Midbrain (tissue), 1 donor: ENCODE data around the gene SECISBP2.
"Not testable (repeated sequence)": the region's sequence is repeated elsewhere in the genome, so short reads cannot be mapped to it uniquely, and the experiment has no call there.

Experiments
- DNase-seq: peaks from one replicate; lab custom pipeline; 2025; lab: John Stamatoyannopoulos, UW

Gene SECISBP2

DNA sequence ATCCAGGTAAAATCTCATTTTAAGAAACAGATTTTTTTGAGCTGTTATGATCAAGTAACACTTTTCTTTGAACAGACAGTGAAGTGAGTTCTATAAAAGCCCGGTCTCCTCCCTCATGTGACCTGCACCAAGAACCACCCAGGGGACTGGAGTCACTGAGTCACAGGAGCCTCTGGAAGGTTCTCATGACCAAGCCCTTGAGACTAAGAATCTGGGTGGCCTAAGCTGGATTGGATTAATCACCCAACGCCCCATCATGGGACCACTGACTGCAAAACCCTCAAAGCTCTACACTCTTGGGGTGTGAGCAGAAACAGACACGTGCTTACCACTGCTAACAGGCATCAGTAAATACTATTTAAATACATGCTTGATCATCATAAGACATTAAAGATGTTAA lies 48.4 kb downstream of the SECISBP2 start:
- no peak for DNase-seq

DNA sequence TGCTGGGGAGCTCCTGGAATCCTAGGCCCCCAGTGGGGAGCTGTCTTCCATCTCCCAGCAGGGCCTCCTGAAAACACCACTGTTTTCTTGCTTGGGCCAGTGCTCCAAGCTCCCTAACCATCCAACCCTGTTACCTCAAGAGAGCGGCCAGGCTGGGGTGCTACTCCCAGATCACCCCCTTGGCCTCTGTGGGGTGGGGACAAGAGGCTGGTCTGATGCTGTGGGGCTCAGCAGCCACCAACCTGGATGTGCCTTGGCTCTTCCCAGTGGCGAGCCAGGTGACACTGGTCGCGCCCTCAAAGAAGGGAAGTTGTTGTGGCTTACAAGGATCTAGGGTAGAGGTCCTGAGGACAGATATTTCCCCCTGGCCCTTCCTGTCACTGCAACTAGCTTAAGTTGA lies 49.0 kb downstream of the SECISBP2 start:
- no peak for DNase-seq

DNA sequence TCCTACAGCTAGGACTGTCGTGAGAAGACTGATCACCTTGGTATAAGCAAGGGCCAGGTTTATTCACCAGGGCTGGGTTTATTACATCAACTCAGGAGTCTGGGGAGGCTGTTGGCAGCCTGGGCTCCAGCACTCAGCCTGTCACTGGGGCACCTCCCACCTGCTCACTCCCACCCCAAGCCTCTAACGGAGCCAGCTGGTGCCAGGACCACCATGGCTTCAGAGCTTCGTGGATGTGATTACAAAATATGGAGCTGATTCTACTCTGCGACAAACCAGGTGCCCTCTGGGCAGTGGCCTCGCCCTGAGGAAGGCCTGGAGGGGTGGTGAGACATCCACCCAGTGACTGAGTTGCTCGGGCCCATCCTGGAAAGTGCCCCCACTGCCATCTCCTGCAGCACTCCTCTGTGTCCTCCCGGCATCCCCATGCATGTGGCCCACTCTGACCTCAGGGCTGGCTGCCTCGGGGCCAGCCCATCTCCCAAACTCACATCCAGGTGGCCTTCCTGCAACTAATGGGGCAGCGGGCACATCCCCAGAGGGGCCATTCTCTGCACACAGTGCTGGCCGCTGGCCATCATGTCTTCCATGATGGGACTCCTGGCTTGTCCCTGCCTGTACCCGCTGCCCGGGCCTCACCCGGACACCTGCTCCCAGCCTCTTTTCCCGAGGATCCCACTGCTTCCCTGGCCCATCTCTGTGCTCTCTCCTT lies 49.6 kb downstream of the SECISBP2 start:
- DNase-seq = no peak

DNA sequence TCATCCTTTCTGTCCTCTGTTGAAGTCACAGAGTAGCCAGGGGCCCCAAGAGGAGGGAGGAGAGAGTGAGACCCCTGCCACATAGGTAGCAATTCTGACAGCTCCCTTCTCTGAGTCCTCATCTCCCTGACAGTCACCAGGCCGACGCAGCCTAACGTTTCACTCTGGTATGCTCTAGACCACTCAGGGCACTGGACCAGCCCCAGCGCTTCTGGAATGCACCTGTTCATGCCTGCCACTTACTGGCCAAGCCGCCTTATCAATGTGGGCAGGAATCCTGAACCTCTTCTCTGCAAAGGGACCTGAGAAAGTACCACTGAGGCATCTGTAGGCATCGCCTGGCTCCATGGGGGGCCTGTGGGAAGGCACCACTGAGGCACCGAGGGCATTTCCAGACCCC lies 50.2 kb downstream of the SECISBP2 start:
- DNase-seq = no peak

DNA sequence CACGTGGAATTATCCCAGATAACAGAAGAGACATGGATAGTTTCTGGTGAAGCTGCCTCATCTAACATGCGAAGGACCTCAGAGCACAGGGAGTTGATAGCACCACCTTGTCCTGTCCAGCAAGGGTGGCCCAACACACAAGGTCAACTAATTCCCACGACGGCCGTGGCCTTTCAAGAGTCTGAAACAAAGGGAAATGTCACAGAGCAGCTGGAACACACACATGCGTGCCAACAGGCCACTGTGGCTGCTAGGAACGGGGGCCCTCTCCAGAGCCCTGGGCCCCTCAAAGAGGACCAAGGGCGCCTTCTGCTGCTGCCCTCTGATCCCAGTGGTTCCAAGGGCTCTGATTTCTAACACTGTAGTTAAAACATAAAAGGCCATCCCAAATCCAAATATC lies 50.7 kb downstream of the SECISBP2 start:
- DNase-seq = no peak

DNA sequence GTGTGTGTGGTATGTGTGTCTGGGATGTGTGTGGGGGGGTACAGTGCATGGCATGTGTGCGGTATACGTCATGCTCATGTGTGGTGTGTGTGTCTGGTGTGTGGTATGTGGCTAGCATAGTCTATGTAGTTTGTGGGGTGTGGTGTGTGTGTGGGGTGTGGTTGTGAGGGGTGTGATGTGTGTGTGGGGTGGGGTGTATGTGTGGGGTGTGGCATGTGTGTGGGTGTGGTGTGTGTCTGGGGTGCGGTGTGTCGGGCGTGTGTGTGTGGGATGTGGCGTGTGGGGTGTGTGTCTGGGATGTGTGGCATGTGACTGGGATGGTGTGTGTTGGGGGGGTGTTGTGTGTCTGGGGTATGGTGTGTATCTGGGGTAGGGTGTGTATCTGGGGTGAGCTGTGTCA lies 52.3 kb downstream of the SECISBP2 start:
- no peak for DNase-seq

DNA sequence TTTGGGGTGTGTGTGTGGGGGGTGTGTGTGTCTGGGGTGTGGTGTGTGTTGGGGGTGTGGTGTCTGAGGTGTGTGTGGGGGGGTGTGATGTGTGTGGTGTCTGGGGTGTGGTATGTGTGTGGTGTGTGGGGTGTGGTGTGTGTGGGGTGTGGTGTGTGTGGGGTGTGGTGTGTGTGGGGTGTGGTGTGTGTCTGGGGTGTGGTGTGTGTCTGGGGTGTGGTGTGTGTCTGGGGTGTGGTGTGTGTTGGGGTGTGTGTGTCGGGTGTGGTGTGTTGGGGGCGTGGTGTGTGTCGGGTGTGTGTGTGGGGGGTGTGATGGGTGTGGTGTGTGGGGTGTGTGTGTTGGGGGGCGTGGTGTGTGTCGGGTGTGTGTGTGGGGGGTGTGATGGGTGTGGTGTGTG lies 53.5 kb downstream of the SECISBP2 start:
- DNase-seq = not testable (repeated sequence)

DNA sequence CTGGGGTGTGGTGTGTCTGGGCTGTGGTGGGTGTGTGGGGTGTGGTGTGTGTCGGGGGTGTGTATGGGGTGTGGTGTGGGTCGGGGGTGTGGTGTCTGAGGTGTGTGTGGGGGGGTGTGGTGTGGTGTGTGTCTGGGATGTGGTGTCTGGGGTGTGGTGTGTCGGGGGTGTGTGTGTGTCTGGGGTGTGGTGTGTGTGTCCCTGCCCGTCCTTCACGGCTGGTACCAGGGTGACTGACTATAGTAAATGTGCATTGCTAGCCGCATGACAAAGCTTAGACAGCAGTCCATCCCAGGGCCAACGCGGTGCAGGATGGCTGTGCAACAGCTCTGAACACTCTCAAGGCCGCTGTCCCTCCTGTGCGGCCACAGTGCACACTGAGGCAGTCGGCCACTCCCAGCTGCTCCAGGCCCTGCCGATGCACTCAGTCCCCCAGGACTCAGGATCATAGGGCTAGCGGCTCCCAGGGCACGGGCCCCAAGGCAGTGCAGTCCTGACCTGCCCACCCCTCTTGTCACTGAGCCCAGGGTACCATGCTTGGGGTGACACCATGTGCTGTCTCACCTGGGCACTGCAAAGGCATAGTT lies 54.0 kb downstream of the SECISBP2 start:
- no peak for DNase-seq

DNA sequence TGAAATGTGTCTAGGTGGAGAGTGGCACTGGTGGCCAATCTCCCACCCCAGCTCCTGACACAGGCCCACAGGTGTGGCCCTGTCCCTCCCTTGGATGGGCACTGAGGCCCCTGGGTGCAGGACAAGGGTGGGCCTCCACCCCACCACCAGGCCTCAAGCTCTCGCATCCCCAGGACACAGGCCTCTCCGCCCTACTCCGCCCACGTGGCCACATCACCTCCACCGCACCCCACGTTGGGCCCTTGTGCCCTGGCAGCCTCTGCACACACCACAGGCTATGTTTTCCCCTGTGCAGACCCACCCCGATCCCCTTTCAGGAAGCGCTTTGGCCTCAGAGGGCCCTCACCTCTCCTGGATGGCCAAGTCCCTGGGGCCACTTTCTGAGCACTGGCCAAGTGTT lies 54.7 kb downstream of the SECISBP2 start:
- DNase-seq = no peak

DNA sequence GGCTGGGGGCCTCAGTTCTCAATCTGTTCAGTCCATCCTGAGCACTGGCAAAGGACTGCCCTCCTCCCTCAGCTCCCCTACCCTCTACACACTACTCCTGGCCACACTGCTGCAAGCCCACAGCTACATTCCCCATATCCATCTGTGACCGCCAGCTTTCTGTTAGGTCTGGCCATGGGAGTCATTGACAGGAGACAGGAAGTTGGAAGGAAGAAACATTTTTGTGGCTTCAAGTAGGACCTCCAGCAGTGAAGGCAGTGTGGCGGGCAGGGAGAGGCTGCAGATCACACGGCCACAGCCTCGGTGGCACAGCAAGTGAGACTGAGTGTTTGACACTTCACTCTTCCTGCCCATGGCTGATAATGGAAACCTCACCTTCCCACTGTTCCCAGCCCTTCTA lies 55.9 kb downstream of the SECISBP2 start:
- no peak for DNase-seq

DNA sequence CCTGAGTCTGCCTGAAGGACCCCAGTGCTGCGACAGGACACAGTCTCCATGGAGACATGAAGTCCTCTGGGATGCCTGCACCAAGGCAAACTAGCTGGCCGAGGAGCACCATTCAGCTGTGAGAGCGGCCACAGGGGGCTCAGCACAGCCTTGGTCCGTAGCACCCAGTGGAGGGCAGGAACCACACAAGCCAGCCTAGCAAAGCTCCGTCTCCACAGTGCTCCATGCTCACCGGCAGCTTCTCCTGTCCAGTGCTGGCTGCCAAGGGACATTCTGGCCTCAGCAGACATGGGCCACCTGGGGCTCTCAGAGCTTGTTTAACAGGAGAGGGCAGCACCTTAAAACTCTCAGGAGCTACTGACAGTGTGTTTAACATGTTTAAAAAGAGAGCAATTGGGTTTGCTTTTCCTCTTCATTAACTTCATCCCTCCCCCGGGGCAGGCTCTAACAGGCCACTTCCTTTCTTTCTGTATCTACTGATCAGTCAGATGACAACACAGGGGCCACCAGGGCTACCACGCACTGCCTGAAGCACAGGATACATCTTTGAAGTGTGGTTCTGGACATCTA lies 57.0 kb downstream of the SECISBP2 start:
- no peak for DNase-seq

DNA sequence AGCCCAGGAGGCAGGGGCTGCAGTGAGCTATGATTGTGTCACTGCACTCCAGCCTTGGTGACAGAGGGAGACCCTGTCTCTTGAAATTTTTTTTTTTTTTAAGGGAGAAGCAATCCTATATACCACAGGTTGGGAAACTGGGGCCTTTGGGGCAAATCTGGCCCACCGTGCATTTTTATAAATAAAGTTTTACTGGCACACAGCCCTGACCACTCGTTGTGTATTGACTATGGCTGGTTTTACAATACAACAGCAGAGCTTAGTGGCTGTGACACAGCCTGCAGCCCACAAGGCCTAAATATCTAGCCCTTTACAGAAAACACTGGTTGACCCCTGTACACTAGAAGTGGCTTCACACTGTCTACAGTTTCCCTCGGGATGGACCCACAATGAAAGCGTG lies 58.0 kb downstream of the SECISBP2 start:
- no peak for DNase-seq

DNA sequence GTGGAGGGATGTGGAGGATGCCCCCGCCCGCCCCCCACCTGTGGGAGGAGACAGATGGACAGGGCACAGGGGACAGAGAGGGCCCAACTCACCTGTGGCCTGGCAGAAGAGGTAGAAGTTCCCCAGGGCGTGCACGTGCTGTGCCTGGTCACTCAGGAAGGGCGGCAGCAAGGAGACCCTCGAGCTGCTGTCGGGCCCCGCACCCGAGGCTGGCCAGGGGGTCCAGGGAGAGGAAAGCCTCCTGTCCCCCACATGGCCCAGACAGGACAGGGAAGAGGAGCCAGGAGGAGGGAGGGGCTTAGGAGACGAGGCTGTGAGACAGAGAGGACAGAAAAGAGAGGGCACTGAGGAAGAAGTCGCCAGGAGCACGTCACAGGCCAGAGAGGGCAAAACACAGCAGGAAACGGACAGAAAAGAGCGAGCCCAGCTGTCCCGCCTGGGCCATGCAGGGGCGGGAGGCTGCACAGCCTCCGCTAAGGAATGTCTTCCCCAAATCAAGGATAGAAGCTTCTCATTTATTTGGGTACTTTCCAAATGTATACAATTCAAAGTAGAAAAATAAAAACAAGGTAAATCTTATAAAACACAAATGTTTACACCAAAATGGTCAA lies 58.5 kb downstream of the SECISBP2 start:
- DNase-seq = no peak

DNA sequence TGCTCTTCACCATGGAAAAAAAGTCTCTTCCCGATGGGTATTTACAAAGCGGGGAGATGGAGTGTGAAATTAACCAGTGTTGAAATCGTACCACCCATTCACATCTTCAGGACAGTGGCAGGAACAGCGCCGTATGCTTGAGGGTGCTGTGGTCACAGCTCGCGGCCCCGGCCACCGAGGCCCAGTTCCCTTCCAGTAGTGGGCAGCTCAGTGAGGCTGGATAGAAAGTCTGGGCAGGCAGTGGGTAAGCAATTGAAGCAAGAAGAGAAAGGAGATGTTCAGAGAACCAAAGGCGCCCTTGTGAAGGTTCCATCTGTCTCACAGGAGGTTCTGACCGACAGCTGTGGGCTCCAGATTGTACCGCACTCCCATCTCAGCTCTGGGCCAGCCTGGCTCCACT lies 59.1 kb downstream of the SECISBP2 start:
- DNase-seq = no peak

DNA sequence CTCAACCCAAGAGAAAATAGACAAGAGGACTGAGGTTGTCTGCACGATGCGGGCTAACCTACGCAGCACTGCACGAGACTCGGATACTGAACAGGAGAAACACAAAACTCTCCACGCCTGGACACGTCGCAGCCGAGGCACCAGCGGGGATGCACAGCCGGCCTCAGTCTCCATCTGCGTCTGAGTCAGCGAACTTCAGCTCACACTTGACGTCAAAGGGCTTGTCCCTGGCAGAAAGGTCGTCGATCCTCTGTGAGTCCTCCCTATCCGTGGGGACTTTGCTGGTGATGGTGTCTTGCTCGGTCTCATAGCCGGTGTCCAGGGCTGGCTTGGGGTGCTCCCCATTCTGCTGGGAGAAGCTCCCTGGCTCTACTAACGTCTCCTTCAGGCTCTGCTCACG lies 60.2 kb downstream of the SECISBP2 start:
- no peak for DNase-seq

DNA sequence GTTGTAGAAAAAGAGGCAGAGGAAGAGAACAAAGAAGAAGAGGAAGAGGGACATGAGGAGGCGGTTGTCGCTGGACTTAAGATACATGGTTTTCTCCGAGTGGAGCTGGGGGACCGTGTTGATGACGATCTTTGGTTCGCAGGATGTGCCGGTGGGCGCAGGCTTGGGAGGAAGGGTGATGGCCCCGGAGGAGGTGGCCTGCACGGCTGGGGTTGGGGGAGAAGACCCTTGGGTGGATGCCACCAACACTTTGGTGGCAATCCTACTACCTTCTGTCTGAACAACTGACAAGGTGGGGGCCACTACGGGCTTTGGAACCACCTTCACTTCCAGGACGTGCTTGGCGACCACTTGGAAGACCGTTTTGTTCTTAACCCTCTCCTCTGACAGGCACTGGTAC lies 60.7 kb downstream of the SECISBP2 start:
- no peak for DNase-seq

DNA sequence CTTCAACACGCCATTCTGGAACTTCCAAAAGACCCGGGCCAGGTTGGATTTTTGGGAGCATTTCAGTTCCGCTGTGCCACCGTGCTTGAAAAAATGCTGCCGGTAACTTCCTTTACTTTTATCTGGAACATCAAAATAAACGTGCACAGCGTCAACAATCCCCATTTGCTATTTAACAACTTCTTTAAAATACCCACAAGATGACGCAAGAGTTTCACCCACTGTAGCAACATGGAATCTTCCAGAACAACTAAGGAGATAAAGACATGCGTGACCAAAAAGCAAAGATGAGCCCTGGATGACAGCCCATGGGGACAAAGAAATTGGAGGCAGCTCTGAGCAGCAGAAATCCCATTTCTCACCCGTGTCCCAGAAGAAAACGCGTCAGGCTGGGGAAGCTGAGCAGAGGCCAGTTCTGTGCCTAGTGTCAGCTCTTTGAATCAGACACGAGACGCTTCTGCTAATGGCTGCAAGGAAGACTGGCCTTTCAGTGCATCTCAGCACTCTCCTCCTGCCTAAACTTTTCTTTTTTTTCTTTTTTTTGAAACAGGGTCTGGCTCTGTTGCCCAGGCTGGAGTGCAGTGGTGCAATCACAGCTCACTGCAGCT lies 61.3 kb downstream of the SECISBP2 start:
- no peak for DNase-seq

DNA sequence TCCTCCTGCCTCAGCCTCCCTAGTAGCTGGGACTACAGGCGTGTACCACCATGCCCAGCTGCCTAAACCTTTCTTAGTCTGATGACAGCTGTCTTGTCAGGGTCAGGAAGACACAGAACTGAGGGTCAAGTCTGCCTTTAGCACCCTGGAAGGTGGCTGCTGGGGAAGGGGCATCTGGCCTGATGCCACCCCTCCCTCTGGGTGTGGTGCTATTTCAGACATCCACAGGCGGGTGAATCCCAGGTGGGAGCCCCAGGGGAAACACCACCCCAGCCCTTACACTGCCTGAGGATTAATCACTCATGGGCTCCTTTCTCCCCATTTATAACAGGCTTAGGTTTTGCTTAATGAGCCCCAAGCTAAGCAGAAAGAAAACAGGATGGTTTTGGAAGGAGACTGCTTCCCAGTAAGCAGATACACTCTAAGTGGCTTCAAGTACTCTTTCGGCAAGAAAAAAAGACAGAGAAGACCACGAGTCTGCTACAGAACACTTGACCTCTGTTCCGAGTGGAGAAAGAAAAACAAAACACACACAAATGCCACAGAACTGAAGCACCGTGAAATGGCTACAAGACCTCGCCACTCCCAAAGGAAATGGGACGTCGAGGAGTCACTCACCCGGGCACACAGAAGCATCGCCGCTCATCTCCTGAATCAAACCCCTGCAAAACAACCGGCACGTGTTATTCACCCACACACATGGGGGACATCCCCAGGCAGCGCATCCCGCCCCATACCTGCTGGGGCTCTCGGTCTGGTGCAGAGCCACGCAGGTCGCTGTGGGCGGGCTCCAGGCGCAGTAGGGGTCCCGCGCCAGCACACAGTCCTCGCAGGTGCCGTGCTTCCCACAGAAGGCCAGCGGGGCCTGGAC lies 62.4 kb downstream of the SECISBP2 start:
- DNase-seq = no peak

DNA sequence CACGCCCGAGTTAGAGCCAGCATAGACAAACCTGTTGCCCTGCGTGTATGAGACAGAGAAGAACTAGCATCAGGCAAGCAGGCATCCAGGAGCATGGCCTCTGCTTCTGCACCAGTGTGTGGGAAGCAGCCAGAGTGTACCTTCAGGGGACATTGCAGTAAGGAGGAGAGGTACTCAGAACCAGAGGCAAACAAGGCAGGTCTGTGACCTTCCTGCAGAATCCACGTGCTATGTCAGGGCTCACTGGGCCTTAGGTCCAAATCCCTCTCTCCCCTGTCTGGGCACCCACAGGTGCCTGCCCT lies 63.0 kb downstream of the SECISBP2 start:
- DNase-seq = no peak

DNA sequence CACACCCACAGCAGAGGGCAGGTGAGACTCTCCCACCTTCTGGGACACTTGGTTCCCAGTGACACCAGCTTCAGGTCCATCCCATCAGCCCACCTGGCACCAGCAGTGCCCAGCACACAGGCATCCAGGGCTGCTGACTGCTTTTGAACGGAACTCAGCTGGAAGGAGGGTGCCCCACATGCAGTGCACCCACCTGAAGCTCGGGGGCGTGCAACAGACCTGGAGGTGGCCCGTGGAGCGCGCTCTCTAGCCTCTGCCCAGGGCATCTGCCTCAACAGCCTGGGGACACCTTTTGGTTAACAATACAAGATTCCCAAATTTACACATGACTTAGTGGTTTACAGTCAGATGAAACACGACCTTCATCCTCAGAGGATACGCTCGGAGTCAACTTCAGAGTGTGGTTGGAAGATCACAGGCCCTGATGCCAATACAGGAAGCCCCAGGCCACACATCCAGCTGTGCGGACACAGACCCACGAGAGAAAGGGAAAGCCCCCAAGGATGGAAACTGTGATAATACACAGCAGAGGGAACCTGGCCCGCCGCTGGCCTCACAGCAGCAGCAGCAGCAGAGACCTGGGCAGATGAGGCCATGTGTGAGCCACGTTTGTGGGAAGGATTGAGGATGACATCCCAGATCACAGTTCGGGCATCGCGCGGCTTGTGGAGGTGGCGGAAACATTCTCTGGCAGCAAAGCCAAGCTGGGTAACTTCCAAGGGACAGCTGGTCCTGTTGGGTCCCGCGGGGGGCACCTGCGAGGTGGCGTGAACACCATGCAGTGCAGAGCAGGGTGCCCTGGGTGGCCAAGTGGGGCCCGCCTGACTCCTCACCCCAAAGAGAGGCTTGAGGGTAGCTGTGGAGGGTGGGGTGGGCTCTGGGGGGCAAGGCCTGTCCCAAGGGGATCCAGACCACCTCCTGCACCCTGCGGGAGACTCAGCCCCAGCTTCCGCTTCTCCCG lies 64.0 kb downstream of the SECISBP2 start:
- no peak for DNase-seq
